HEK293 (cell line): ENCODE results near the gene ALKBH4.

ENCODE experiments used
- AEBP2 ChIP-seq: fragments of 450-650 bp; formaldehyde crosslinking; IDR thresholded peaks from 2 replicates; pipeline ENCODE4 v1.5.1; 2016; ENCODE audit warnings: missing biosample characterization, missing genetic modification characterization, borderline replicate concordance
- BCL11A ChIP-seq: fragments of 450-650 bp; formaldehyde crosslinking; IDR thresholded peaks from 2 replicates; pipeline ENCODE4 v1.5.1; 2016; ENCODE audit warnings: low read depth, missing biosample characterization, missing genetic modification characterization
- BCL6B ChIP-seq: fragments of 450-650 bp; formaldehyde crosslinking; IDR thresholded peaks from 2 replicates; pipeline ENCODE4 v1.5.1; 2017; ENCODE audit warnings: missing biosample characterization, missing genetic modification characterization
- GLI2 ChIP-seq: fragments of 450-650 bp; formaldehyde crosslinking; IDR thresholded peaks from 2 replicates; pipeline ENCODE4; 2017; ENCODE audit warnings: missing biosample characterization, missing genetic modification characterization, low read depth, borderline replicate concordance
- KLF1 ChIP-seq: fragments of 450-650 bp; formaldehyde crosslinking; IDR thresholded peaks from 2 replicates; pipeline ENCODE4 v1.5.1; 2016; ENCODE audit warnings: missing biosample characterization, missing genetic modification characterization
- PBX3 ChIP-seq: sonication (generic); formaldehyde crosslinking; IDR thresholded peaks from 2 replicates; pipeline ENCODE4 v1.8.1; 2022; ENCODE audit warnings: mild to moderate bottlenecking, moderate library complexity, missing genetic modification reagents
- RBAK ChIP-seq: fragments of 450-650 bp; formaldehyde crosslinking; IDR thresholded peaks from 2 replicates; pipeline ENCODE4 v1.5.1; 2016; ENCODE audit warnings: missing biosample characterization, missing genetic modification characterization
- SP2 ChIP-seq: fragments of 450-650 bp; formaldehyde crosslinking; IDR thresholded peaks from 2 replicates; pipeline ENCODE4 v1.5.1; 2016; ENCODE audit warnings: missing biosample characterization, missing genetic modification characterization
- TRIM28 ChIP-seq: IDR thresholded peaks from 2 replicates; pipeline ENCODE4 v1.6.1; 2011; ENCODE audit warnings: low read length, control low read depth, borderline replicate concordance
- ZBTB20 ChIP-seq: fragments of 450-650 bp; formaldehyde crosslinking; IDR thresholded peaks from 2 replicates; pipeline ENCODE4 v1.5.1; 2016; ENCODE audit warnings: missing biosample characterization, missing genetic modification characterization
- ZBTB49 ChIP-seq: fragments of 450-650 bp; formaldehyde crosslinking; IDR thresholded peaks from 2 replicates; pipeline ENCODE4 v1.5.1; 2016; ENCODE audit warnings: missing biosample characterization, missing genetic modification characterization, low read depth
- ZNF19 ChIP-seq: fragments of 450-650 bp; formaldehyde crosslinking; IDR thresholded peaks from 2 replicates; pipeline ENCODE4; 2016; ENCODE audit warnings: missing biosample characterization, missing genetic modification characterization, low read depth
- ZNF266 ChIP-seq: fragments of 450-650 bp; formaldehyde crosslinking; IDR thresholded peaks from 2 replicates; pipeline ENCODE4 v1.5.1; 2016; ENCODE audit warnings: missing biosample characterization, missing genetic modification characterization, low read depth
- ZNF292 ChIP-seq: fragments of 450-650 bp; formaldehyde crosslinking; IDR thresholded peaks from 2 replicates; pipeline ENCODE4 v1.5.1; 2016; ENCODE audit warnings: low read depth, missing biosample characterization, missing genetic modification characterization, borderline replicate concordance
- ZNF366 ChIP-seq: fragments of 450-650 bp; formaldehyde crosslinking; conservative IDR thresholded peaks from 2 replicates; pipeline ENCODE4 v1.5.1; 2016; ENCODE audit warnings: missing biosample characterization, missing genetic modification characterization
- ZNF416 ChIP-seq: fragments of 450-650 bp; formaldehyde crosslinking; IDR thresholded peaks from 2 replicates; pipeline ENCODE4 v1.5.1; 2016; ENCODE audit warnings: missing biosample characterization, missing genetic modification characterization
- ZNF514 ChIP-seq: fragments of 450-650 bp; formaldehyde crosslinking; IDR thresholded peaks from 2 replicates; pipeline ENCODE4 v1.5.1; 2016; ENCODE audit warnings: missing biosample characterization, missing genetic modification characterization
- ZNF623 ChIP-seq: fragments of 450-650 bp; formaldehyde crosslinking; IDR thresholded peaks from 2 replicates; pipeline ENCODE4 v1.5.1; 2016; ENCODE audit warnings: missing biosample characterization, missing genetic modification characterization
- ZNF658 ChIP-seq: fragments of 450-650 bp; formaldehyde crosslinking; IDR thresholded peaks from 2 replicates; pipeline ENCODE4; 2016; ENCODE audit warnings: missing biosample characterization, missing genetic modification characterization
- ZNF677 ChIP-seq: fragments of 450-650 bp; IDR thresholded peaks from 2 replicates; pipeline ENCODE4 v1.5.0; 2018; ENCODE audit warnings: missing biosample characterization, mild to moderate bottlenecking, missing genetic modification characterization, moderate library complexity
- ZNF704 ChIP-seq: fragments of 450-650 bp; formaldehyde crosslinking; IDR thresholded peaks from 2 replicates; pipeline ENCODE4 v1.5.1; 2016; ENCODE audit warnings: missing biosample characterization, missing genetic modification characterization
- ZNF792 ChIP-seq: fragments of 450-650 bp; formaldehyde crosslinking; IDR thresholded peaks from 2 replicates; pipeline ENCODE4 v1.5.1; 2016; ENCODE audit warnings: missing biosample characterization, missing genetic modification characterization
- ZNF837 ChIP-seq: fragments of 450-650 bp; formaldehyde crosslinking; IDR thresholded peaks from 2 replicates; pipeline ENCODE4 v1.5.1; 2016; ENCODE audit warnings: missing biosample characterization, missing genetic modification characterization
- TF ChIP-seq, protein P1 (sequence below): fragments of 450-650 bp; formaldehyde crosslinking; IDR thresholded peaks from 2 replicates; pipeline ENCODE4 v1.5.1; 2017; ENCODE audit warnings: missing biosample characterization, missing genetic modification characterization
- TF ChIP-seq, protein P2 (sequence below): fragments of 450-650 bp; formaldehyde crosslinking; IDR thresholded peaks from 2 replicates; pipeline ENCODE4 v1.5.1; 2016; ENCODE audit warnings: missing biosample characterization, missing genetic modification characterization, borderline replicate concordance
- TF ChIP-seq, protein P3 (sequence below): fragments of 450-650 bp; formaldehyde crosslinking; IDR thresholded peaks from 2 replicates; pipeline ENCODE4 v1.5.1; 2016; ENCODE audit warnings: missing biosample characterization, missing genetic modification characterization, low read depth

The ALKBH4 gene

GRCh38 chr7:102456327-102456726 lies 8.3 kb downstream of the ALKBH4 start (continued):
- TF ChIP-seq ZNF837 (tag by site-specific recombination), result no peak
- no peak for TF ChIP-seq ZNF623 (tag by site-specific recombination)
- TF ChIP-seq ZBTB49 (tag by site-specific recombination), result no peak
- no peak for TF ChIP-seq SP2 (tag by site-specific recombination)
- peak; percentile 44; the same call in 1 of the 2 replicates for TF ChIP-seq KLF1
- no peak for TF ChIP-seq GLI2 (tag by site-specific recombination)
- TF ChIP-seq, protein P1, sequence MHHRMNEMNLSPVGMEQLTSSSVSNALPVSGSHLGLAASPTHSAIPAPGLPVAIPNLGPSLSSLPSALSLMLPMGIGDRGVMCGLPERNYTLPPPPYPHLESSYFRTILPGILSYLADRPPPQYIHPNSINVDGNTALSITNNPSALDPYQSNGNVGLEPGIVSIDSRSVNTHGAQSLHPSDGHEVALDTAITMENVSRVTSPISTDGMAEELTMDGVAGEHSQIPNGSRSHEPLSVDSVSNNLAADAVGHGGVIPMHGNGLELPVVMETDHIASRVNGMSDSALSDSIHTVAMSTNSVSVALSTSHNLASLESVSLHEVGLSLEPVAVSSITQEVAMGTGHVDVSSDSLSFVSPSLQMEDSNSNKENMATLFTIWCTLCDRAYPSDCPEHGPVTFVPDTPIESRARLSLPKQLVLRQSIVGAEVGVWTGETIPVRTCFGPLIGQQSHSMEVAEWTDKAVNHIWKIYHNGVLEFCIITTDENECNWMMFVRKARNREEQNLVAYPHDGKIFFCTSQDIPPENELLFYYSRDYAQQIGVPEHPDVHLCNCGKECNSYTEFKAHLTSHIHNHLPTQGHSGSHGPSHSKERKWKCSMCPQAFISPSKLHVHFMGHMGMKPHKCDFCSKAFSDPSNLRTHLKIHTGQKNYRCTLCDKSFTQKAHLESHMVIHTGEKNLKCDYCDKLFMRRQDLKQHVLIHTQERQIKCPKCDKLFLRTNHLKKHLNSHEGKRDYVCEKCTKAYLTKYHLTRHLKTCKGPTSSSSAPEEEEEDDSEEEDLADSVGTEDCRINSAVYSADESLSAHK (tag by site-specific recombination), result 0 out of 2 replicates have a peak, but pooled peaks have one; percentile 12
- no peak for TF ChIP-seq ZNF416 (tag by site-specific recombination)
- TF ChIP-seq BCL11A (tag by site-specific recombination), result no peak
- TF ChIP-seq BCL6B, result no peak
- TF ChIP-seq ZNF704 (tag by site-specific recombination), result no peak
- TF ChIP-seq ZNF292 (tag by site-specific recombination), result no peak
- TF ChIP-seq PBX3, result no peak
- TF ChIP-seq TRIM28, result no peak
- peak; percentile 39; the same call in 1 of the 2 replicates for TF ChIP-seq ZNF366
- no peak for TF ChIP-seq ZNF514 (tag by site-specific recombination)
- no peak for TF ChIP-seq AEBP2
- TF ChIP-seq, protein P2, sequence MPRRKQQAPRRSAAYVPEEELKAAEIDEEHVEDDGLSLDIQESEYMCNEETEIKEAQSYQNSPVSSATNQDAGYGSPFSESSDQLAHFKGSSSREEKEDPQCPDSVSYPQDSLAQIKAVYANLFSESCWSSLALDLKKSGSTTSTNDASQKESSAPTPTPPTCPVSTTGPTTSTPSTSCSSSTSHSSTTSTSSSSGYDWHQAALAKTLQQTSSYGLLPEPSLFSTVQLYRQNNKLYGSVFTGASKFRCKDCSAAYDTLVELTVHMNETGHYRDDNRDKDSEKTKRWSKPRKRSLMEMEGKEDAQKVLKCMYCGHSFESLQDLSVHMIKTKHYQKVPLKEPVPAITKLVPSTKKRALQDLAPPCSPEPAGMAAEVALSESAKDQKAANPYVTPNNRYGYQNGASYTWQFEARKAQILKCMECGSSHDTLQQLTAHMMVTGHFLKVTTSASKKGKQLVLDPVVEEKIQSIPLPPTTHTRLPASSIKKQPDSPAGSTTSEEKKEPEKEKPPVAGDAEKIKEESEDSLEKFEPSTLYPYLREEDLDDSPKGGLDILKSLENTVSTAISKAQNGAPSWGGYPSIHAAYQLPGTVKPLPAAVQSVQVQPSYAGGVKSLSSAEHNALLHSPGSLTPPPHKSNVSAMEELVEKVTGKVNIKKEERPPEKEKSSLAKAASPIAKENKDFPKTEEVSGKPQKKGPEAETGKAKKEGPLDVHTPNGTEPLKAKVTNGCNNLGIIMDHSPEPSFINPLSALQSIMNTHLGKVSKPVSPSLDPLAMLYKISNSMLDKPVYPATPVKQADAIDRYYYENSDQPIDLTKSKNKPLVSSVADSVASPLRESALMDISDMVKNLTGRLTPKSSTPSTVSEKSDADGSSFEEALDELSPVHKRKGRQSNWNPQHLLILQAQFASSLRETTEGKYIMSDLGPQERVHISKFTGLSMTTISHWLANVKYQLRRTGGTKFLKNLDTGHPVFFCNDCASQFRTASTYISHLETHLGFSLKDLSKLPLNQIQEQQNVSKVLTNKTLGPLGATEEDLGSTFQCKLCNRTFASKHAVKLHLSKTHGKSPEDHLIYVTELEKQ (tag by site-specific recombination), result no peak
- TF ChIP-seq ZNF266 (tag by site-specific recombination), result no peak
- TF ChIP-seq ZNF677 (tag by site-specific recombination), result no peak
- TF ChIP-seq ZBTB20, result no peak
- TF ChIP-seq, protein P3, sequence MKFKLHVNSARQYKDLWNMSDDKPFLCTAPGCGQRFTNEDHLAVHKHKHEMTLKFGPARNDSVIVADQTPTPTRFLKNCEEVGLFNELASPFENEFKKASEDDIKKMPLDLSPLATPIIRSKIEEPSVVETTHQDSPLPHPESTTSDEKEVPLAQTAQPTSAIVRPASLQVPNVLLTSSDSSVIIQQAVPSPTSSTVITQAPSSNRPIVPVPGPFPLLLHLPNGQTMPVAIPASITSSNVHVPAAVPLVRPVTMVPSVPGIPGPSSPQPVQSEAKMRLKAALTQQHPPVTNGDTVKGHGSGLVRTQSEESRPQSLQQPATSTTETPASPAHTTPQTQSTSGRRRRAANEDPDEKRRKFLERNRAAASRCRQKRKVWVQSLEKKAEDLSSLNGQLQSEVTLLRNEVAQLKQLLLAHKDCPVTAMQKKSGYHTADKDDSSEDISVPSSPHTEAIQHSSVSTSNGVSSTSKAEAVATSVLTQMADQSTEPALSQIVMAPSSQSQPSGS (tag by site-specific recombination), result no peak
- no peak for TF ChIP-seq ZNF19 (tag by site-specific recombination)
- no peak for TF ChIP-seq RBAK (tag by site-specific recombination)
- TF ChIP-seq ZNF792 (tag by site-specific recombination), result no peak
- TF ChIP-seq ZNF658 (tag by site-specific recombination), result no peak
